CD4-positive, CD25-positive, alpha-beta regulatory T cell (primary cell): ENCODE measurements around the gene MEGF6. TPM values are rescaled to one million over a fixed set of nuclear protein-coding genes. Genes with fewer than 3 reads are reported as not detected.

Experiments
- ATAC-seq, 2 donors: fragments of 150-1000 bp; cut with Tn5 transposase; one replicate each; pipeline ENCODE4 v1.10.0; 2021; ENCODE audit warnings: low read depth in 2 of 2, moderate number of reproducible peaks in 2 of 2, moderate library complexity in 1 of 2
- DNase-seq, 3 donors: peaks; one replicate each; pipeline versions ENCODE4 v3.0.0 to v3.0.0-alpha.2; 2012 to 2022; ENCODE audit warnings: mixed read lengths in 1 of 3
- H3K27ac ChIP-seq: one replicate; pipeline ENCODE4 v1.7.0; 2013; ENCODE audit warnings: mild to moderate bottlenecking, low read length; ENCODE audit not compliant: insufficient read depth, poor library complexity, severe bottlenecking
- H3K27me3 ChIP-seq: one replicate; pipeline ENCODE4 v1.7.0; 2013; ENCODE audit warnings: low read length; ENCODE audit not compliant: control insufficient read depth, insufficient read depth
- H3K36me3 ChIP-seq: one replicate; pipeline ENCODE4 v1.7.0; 2013; ENCODE audit warnings: mild to moderate bottlenecking, low read length, moderate library complexity; ENCODE audit not compliant: control insufficient read depth, insufficient read depth
- H3K4me1 ChIP-seq: 2 replicates; pipeline ENCODE4 v1.7.0; 2013; ENCODE audit warnings: mild to moderate bottlenecking, low read length; ENCODE audit not compliant: insufficient read depth, control insufficient read depth, poor library complexity, severe bottlenecking
- H3K4me3 ChIP-seq: one replicate; pipeline ENCODE4 v1.7.0; 2013; ENCODE audit warnings: low read depth, mild to moderate bottlenecking, low read length, moderate library complexity
- H3K9me3 ChIP-seq, 2 experiments: 1 replicate in 1 of 2; 2 replicates in 1 of 2; pipeline ENCODE4 v1.7.0; 2013; ENCODE audit warnings: low read length in 2 of 2, mild to moderate bottlenecking in 1 of 2, moderate library complexity in 1 of 2; ENCODE audit not compliant: control insufficient read depth in 2 of 2
- H3K27ac Mint-ChIP-seq, 3 donors: one replicate each; pipeline ENCODE4 v1.8.0; 2020 to 2022; ENCODE audit warnings: mild to moderate bottlenecking in 3 of 3, mixed read lengths in 3 of 3, moderate library complexity in 2 of 3
- H3K27me3 Mint-ChIP-seq: one replicate; pipeline ENCODE4 v1.8.0; 2022; ENCODE audit warnings: mild to moderate bottlenecking, mixed read lengths
- H3K36me3 Mint-ChIP-seq: one replicate; pipeline ENCODE4 v1.8.0; 2020; ENCODE audit warnings: mixed read lengths
- H3K4me1 Mint-ChIP-seq, 4 donors: one replicate each; pipeline ENCODE4 v1.8.0; 2020 to 2022; ENCODE audit warnings: mixed read lengths in 4 of 4, mild to moderate bottlenecking in 1 of 4
- H3K4me3 Mint-ChIP-seq, 4 donors: one replicate each; pipeline ENCODE4 v1.8.0; 2020 to 2022; ENCODE audit warnings: mild to moderate bottlenecking in 4 of 4, mixed read lengths in 4 of 4, moderate library complexity in 3 of 4
- H3K9me3 Mint-ChIP-seq, 7 donors: one replicate each; pipeline ENCODE4 v1.8.0; 2020 to 2022; ENCODE audit warnings: mixed read lengths in 7 of 7, mild to moderate bottlenecking in 3 of 7, moderate library complexity in 2 of 7
- polyA plus RNA-seq, 4 donors: library from polyadenylated mRNA; unstranded; fragments of 300-500 nt; fragmentation: Illumina TruSeq; gene quantifications; one replicate each; pipeline ENCODE4 v1.2.3, GENCODE V29; 2021
- total RNA-seq: library from RNA; stranded (reverse); gene quantifications from one replicate; pipeline ENCODE4 v1.2.3, GENCODE V29; 2022

The MEGF6 gene
- total and polyA plus RNA-seq, 5 donors from 2014 or later, result 4.7 to 123 (median 6.8) TPM

DNA sequence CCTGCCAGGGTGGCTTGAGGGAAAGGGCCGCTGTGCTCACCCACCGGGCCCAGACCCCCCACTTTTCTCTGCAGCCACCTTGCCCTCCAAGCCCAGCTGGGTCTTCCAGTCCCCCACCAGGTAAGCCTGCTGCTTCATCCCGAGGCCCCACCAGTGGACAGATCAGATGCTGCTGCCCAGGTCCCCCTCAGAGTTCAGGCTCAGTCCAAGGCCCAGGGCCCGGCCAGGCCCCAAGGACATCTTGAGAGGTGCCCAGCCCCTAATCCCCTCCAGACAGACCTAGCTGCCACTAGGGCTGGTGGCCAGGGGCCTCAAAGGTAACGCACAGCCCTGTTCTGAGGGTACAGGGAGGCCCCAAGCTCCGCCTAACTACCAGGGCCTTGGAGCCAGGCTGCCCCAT is 58.6 kb downstream of the MEGF6 start:
- Mint-ChIP-seq H3K4me3 (no peak overlapping the region), H3K27me3 (no peaks in the 10 kb centered on the region), H3K4me1 (no peaks in the 10 kb centered on the region), H3K9me3 (peaks cover 0 to 2% (median 0%) of the 10 kb centered on the region in 7 donors), H3K27ac (no peak overlapping the region), H3K36me3 (no peaks in the 10 kb centered on the region)
- DNase-seq (no peak), ATAC-seq (no peak)
- no peaks in the 10 kb centered on the region for H3K36me3 ChIP-seq
- H3K4me3 ChIP-seq, result no peak overlapping the region
- H3K27ac ChIP-seq, result no peak overlapping the region
- H3K27me3 ChIP-seq, result no peaks in the 10 kb centered on the region
- H3K4me1 ChIP-seq, result no peaks in the 10 kb centered on the region
- no peaks in the 10 kb centered on the region for H3K9me3 ChIP-seq

DNA sequence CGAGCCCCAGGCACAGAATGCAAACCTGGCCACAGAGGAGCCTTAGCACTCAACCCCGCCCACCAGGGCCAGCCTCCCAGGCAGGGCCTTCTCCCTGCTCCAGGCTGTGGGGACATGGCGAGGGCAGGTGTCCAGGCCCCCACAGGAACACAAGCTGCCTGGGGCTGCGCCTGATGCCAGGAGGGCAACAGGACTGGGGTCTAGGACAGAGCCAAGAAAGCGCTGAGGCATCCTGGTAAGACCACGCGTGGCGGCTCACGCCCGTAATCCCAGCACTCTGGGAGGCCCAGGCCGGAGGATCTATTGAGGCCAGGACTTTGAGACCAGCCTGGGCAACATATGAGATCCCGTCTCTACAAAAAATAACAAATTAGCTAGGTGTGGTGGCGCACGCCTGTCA is 59.1 kb downstream of the MEGF6 start:
- Histone ChIP-seq H3K4me3 (no peak overlapping the region), H3K27me3 (no peaks in the 10 kb centered on the region), H3K36me3 (no peaks in the 10 kb centered on the region), H3K9me3 (no peaks in the 10 kb centered on the region), H3K27ac (no peak overlapping the region), H3K4me1 (no peaks in the 10 kb centered on the region)
- H3K36me3 Mint-ChIP-seq, result no peaks in the 10 kb centered on the region
- peaks cover 0 to 2% (median 0%) of the 10 kb centered on the region in 7 donors for H3K9me3 Mint-ChIP-seq
- DNase-seq (no peak), ATAC-seq (no peak)
- no peak overlapping the region for H3K4me3 Mint-ChIP-seq
- no peak overlapping the region for H3K27ac Mint-ChIP-seq
- H3K27me3 Mint-ChIP-seq, result no peaks in the 10 kb centered on the region
- H3K4me1 Mint-ChIP-seq, result no peaks in the 10 kb centered on the region

DNA sequence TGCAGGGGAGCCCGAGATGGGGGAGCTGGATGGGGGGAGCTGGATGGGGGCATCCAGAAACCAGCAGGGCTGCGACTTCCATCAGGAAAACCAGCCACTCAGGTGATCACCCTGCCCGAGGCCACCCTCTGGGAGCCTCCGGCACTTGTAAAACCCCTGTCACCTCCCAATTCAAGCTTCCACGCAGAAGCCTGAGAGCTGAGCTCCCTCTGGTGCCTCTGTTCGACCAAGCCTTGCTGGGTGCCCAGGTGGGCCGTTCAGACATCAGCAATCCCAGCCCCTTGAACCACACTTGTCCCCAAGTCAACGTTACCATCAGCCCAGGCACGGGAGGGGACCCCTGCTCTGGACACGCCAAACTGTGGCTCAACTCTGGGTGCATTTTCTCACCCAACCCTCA is 59.6 kb downstream of the MEGF6 start:
- Histone ChIP-seq H3K36me3 (no peaks in the 10 kb centered on the region), H3K27me3 (no peaks in the 10 kb centered on the region), H3K4me3 (no peak overlapping the region), H3K27ac (no peak overlapping the region), H3K9me3 (no peaks in the 10 kb centered on the region), H3K4me1 (no peaks in the 10 kb centered on the region)
- Mint-ChIP-seq H3K9me3 (peaks cover 0 to under 1% (median 0%) of the 10 kb centered on the region in 7 donors), H3K27ac (no peak overlapping the region), H3K36me3 (no peaks in the 10 kb centered on the region), H3K27me3 (no peaks in the 10 kb centered on the region), H3K4me3 (no peak overlapping the region), H3K4me1 (no peaks in the 10 kb centered on the region)
- ATAC-seq (no peak), DNase-seq (no peak)

- no peaks in the 10 kb centered on the region for H3K4me1 ChIP-seq
- H3K27ac Mint-ChIP-seq, result no peak overlapping the region
- no peaks in the 10 kb centered on the region for H3K27me3 Mint-ChIP-seq
- no peaks in the 10 kb centered on the region for H3K9me3 Mint-ChIP-seq
- H3K4me1 Mint-ChIP-seq, result no peaks in the 10 kb centered on the region
- H3K4me3 ChIP-seq, result no peak overlapping the region
- ATAC-seq, result no peak
- no peaks in the 10 kb centered on the region for H3K36me3 ChIP-seq
- no peak for DNase-seq
- no peaks in the 10 kb centered on the region for H3K27me3 ChIP-seq
- no peaks in the 10 kb centered on the region for H3K36me3 Mint-ChIP-seq
- H3K27ac ChIP-seq, result no peak overlapping the region
- H3K9me3 ChIP-seq, result no peaks in the 10 kb centered on the region
- no peak overlapping the region for H3K4me3 Mint-ChIP-seq
Measured at GRCh38 chr1:3551290-3551678, 60.0 kb downstream of the MEGF6 start.

- ATAC-seq (no peak), DNase-seq (no peak)
- H3K9me3 Mint-ChIP-seq, result no peaks in the 10 kb centered on the region
- Histone ChIP-seq H3K27ac (no peak overlapping the region), H3K4me3 (no peak overlapping the region), H3K27me3 (no peaks in the 10 kb centered on the region), H3K4me1 (no peaks in the 10 kb centered on the region), H3K36me3 (no peaks in the 10 kb centered on the region), H3K9me3 (no peaks in the 10 kb centered on the region)
- no peak overlapping the region for H3K27ac Mint-ChIP-seq
- no peak overlapping the region for H3K4me3 Mint-ChIP-seq
- H3K36me3 Mint-ChIP-seq, result no peaks in the 10 kb centered on the region
- H3K4me1 Mint-ChIP-seq, result no peaks in the 10 kb centered on the region
- no peaks in the 10 kb centered on the region for H3K27me3 Mint-ChIP-seq
Measured at GRCh38 chr1:3550511-3551289, 60.6 kb downstream of the MEGF6 start.

DNA sequence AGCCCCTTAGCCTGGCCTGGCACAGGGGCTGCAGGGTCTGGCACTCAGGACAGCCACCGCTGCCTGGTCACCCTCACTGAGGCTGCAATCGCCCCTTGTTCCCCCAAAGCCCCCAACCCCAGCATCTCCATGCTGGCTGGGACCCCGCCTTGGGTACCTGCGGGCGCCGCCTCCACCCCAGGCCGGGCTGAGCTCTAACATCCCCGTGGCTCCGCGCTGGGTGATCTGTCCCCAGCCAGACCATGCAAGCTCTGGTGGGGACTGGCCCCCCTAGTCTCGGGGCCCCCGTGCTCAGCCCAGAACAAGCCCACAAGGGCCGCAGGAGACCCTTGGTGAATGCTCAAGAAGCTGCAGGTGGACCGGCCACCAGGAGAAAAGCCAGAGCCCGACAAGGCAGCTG is 62.4 kb downstream of the MEGF6 start:
- no peaks in the 10 kb centered on the region for H3K9me3 Mint-ChIP-seq
- H3K27me3 ChIP-seq, result no peaks in the 10 kb centered on the region
- H3K27ac ChIP-seq, result no peak overlapping the region
- no peak for DNase-seq
- H3K36me3 ChIP-seq, result no peaks in the 10 kb centered on the region
- no peaks in the 10 kb centered on the region for H3K4me1 ChIP-seq
- no peaks in the 10 kb centered on the region for H3K36me3 Mint-ChIP-seq
- H3K4me3 ChIP-seq, result no peak overlapping the region
- ATAC-seq, result no peak
- no peaks in the 10 kb centered on the region for H3K27me3 Mint-ChIP-seq
- H3K9me3 ChIP-seq, result no peaks in the 10 kb centered on the region
- no peak overlapping the region for H3K4me3 Mint-ChIP-seq
- no peaks in the 10 kb centered on the region for H3K4me1 Mint-ChIP-seq
- no peak overlapping the region for H3K27ac Mint-ChIP-seq

GRCh38 chr1:3548156-3548893 is 63.0 kb downstream of the MEGF6 start:
- Mint-ChIP-seq H3K4me3 (no peak overlapping the region), H3K36me3 (no peaks in the 10 kb centered on the region), H3K9me3 (no peaks in the 10 kb centered on the region), H3K27ac (no peak overlapping the region), H3K4me1 (no peaks in the 10 kb centered on the region), H3K27me3 (no peaks in the 10 kb centered on the region)
- no peaks in the 10 kb centered on the region for H3K9me3 ChIP-seq
- DNase-seq (no peak), ATAC-seq (no peak)
- no peaks in the 10 kb centered on the region for H3K27me3 ChIP-seq
- no peaks in the 10 kb centered on the region for H3K36me3 ChIP-seq
- H3K4me1 ChIP-seq, result no peaks in the 10 kb centered on the region
- no peak overlapping the region for H3K27ac ChIP-seq
- no peak overlapping the region for H3K4me3 ChIP-seq
